IPS-18a (cell line): ENCODE results near the gene MYL1.

ENCODE experiments used
- H3K27ac ChIP-seq: one replicate; pipeline ENCODE4 v1.5.1; 2013; ENCODE audit warnings: low read length
- H3K27me3 ChIP-seq: one replicate; pipeline ENCODE4 v1.6.1; 2013; ENCODE audit warnings: mild to moderate bottlenecking, low read length; ENCODE audit not compliant: control insufficient read depth, insufficient read depth
- H3K36me3 ChIP-seq: one replicate; pipeline ENCODE4 v1.6.1; 2013; ENCODE audit warnings: low read depth, low read length; ENCODE audit not compliant: control insufficient read depth
- H3K4me1 ChIP-seq: one replicate; pipeline ENCODE4 v1.6.1; 2013; ENCODE audit warnings: low read depth, low read length; ENCODE audit not compliant: control insufficient read depth
- H3K4me3 ChIP-seq: one replicate; pipeline ENCODE4 v1.5.1; 2013; ENCODE audit warnings: low read length
- H3K9ac ChIP-seq: one replicate; pipeline ENCODE4 v1.6.1; 2013; ENCODE audit warnings: mild to moderate bottlenecking, low read length, moderate library complexity
- H3K9me3 ChIP-seq: one replicate; pipeline ENCODE4 v1.6.1; 2013; ENCODE audit warnings: low read depth, low read length; ENCODE audit not compliant: control insufficient read depth

MYL1 gene

GRCh38 chr2:210315015-210315788 lies at the start of gene MYL1:
MYL1 (minus strand) TSS chr2:210315174; CDS start chr2:210315042, 132 bp downstream.
- Histone ChIP-seq H3K9ac (no peak within 1 kb of the TSS), H3K27me3 (no peaks in the 10 kb centered on the region), H3K4me1 (no peaks in the 10 kb centered on the region), H3K4me3 (no peak within 1 kb of the TSS), H3K36me3 (no peaks in the 10 kb centered on the region), H3K27ac (no peak within 1 kb of the TSS), H3K9me3 (no peaks in the 10 kb centered on the region)

GRCh38 chr2:210363876-210364275 lies 48.9 kb upstream of the MYL1 start:
- Histone ChIP-seq H3K4me3 (no peak overlapping the region), H3K4me1 (no peaks in the 10 kb centered on the region), H3K27me3 (no peaks in the 10 kb centered on the region)

GRCh38 chr2:210363261-210363660 lies 48.3 kb upstream of the MYL1 start:
- H3K27me3 ChIP-seq, result no peaks in the 10 kb centered on the region
- H3K4me1 ChIP-seq, result no peaks in the 10 kb centered on the region
- no peaks in the 10 kb centered on the region for H3K36me3 ChIP-seq
- H3K9ac ChIP-seq, result no peak overlapping the region
- H3K27ac ChIP-seq, result no peak overlapping the region
- H3K4me3 ChIP-seq, result no peak overlapping the region
- no peaks in the 10 kb centered on the region for H3K9me3 ChIP-seq

More at GRCh38 chr2:210363876-210364275, 48.9 kb upstream of the MYL1 start:
- no peaks in the 10 kb centered on the region for H3K9me3 ChIP-seq
- H3K9ac ChIP-seq, result no peak overlapping the region
- H3K27ac ChIP-seq, result no peak overlapping the region
- H3K36me3 ChIP-seq, result no peaks in the 10 kb centered on the region

DNA sequence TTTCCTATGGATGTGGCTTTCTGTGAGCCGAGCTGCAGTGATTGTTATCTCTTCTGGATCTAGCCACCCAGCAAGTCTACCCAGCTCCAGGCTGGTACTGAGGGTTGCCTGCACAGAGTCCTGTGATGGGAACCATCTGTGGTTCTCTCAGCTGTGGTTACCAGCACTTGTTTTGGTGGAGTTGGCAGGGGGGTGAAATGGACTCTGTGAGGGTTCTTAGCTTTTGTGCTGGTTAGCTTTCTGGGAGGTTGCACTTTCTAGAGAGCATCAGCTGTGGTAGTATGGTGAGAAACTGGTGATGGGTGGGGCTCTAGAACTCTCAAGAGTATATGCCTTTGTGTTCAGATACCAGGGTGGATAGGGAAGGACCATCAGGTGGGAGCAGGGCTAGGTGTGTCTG lies 45.4 kb upstream of the MYL1 start:
- Histone ChIP-seq H3K9ac (no peak overlapping the region), H3K9me3 (no peaks in the 10 kb centered on the region), H3K27me3 (no peaks in the 10 kb centered on the region), H3K4me1 (no peaks in the 10 kb centered on the region), H3K4me3 (no peak overlapping the region), H3K27ac (no peak overlapping the region), H3K36me3 (no peaks in the 10 kb centered on the region)

- Histone ChIP-seq H3K36me3 (no peaks in the 10 kb centered on the region), H3K27me3 (no peaks in the 10 kb centered on the region), H3K27ac (no peak overlapping the region), H3K9ac (no peak overlapping the region), H3K4me1 (no peaks in the 10 kb centered on the region), H3K9me3 (no peaks in the 10 kb centered on the region), H3K4me3 (no peak overlapping the region)
Measured at GRCh38 chr2:210356944-210357343, 42.0 kb upstream of the MYL1 start.

DNA sequence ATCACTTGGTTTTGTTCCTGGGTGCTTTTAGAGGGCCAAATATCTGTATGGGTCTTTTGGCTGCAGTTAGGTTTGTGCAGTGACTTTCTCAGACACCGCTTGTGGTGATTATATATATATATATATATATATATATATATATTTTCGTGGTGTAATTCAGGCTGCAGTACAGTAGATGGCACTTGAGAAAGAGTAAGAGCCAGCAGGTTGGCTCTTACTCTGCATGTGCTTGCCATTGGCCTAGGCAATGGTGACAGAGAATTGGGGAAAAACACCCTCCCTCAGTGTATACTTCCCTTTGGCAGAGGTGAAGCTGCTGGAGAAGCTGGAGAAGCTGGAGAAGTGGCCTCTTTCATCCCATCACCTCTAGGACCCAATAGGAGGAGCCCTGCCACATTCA lies 22.2 kb upstream of the MYL1 start:
- no peaks in the 10 kb centered on the region for H3K27me3 ChIP-seq
- no peaks in the 10 kb centered on the region for H3K9me3 ChIP-seq
- no peak overlapping the region for H3K9ac ChIP-seq
- H3K36me3 ChIP-seq, result no peaks in the 10 kb centered on the region
- no peaks in the 10 kb centered on the region for H3K4me1 ChIP-seq
- H3K4me3 ChIP-seq, result no peak overlapping the region
- no peak overlapping the region for H3K27ac ChIP-seq

- Histone ChIP-seq H3K27me3 (no peaks in the 10 kb centered on the region), H3K27ac (no peak overlapping the region), H3K4me1 (no peaks in the 10 kb centered on the region), H3K36me3 (no peaks in the 10 kb centered on the region), H3K4me3 (no peak overlapping the region), H3K9me3 (no peaks in the 10 kb centered on the region), H3K9ac (no peak overlapping the region)
Measured at GRCh38 chr2:210324906-210325305, 9.9 kb upstream of the MYL1 start.

GRCh38 chr2:210324458-210324857 lies 9.5 kb upstream of the MYL1 start:
- no peak overlapping the region for H3K27ac ChIP-seq
- H3K27me3 ChIP-seq, result no peaks in the 10 kb centered on the region
- no peaks in the 10 kb centered on the region for H3K36me3 ChIP-seq
- H3K4me1 ChIP-seq, result no peaks in the 10 kb centered on the region
- no peak overlapping the region for H3K4me3 ChIP-seq
- no peaks in the 10 kb centered on the region for H3K9me3 ChIP-seq
- no peak overlapping the region for H3K9ac ChIP-seq

DNA sequence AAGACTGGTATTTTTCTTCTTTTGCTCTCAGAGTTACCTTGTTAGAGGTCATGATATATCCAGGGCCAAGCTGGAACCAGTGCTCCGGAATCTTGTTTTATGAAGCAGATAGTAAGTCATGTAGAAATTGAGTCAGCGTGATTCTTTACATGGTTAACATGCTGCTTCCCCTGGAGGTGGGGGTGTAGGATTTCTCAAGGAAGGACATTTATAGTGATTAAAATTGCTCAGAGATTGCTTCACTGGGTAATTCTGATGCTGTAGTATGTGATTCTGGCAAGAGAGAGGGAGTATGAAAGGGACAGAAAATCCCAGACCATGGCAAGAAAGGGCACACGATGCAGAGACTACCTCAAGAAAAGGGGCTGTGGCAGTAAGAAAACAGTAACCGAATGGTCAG lies 8.0 kb upstream of the MYL1 start:
- Histone ChIP-seq H3K9ac (no peak overlapping the region), H3K27ac (no peak overlapping the region), H3K36me3 (no peaks in the 10 kb centered on the region), H3K4me3 (no peak overlapping the region), H3K4me1 (no peaks in the 10 kb centered on the region), H3K27me3 (no peaks in the 10 kb centered on the region), H3K9me3 (no peaks in the 10 kb centered on the region)

DNA sequence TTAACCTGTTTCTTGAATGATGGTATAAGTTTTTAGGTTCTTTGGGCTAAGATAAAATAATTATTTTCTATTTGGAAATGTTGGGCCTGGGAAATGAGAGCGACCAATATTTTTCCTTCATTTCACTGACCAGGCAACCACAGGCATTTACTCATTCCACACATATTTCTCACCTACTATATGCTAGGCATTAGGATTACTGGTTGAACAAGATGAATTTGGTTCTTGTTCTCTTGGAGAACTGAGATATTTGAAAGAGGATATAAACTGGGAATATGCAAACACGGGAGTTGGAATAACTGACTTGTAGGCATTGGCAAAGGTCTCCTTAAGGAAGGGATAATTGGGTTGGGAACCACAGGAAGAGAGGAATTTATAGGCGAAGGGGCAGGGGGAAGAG lies 3.9 kb upstream of the MYL1 start:
- Histone ChIP-seq H3K27ac (no peak overlapping the region), H3K4me3 (no peak overlapping the region), H3K9ac (no peak overlapping the region), H3K4me1 (no peaks in the 10 kb centered on the region), H3K36me3 (no peaks in the 10 kb centered on the region), H3K27me3 (no peaks in the 10 kb centered on the region), H3K9me3 (no peaks in the 10 kb centered on the region)

GRCh38 chr2:210318486-210318885 lies 3.5 kb upstream of the MYL1 start:
- no peak overlapping the region for H3K27ac ChIP-seq
- no peaks in the 10 kb centered on the region for H3K9me3 ChIP-seq
- H3K4me3 ChIP-seq, result no peak overlapping the region
- no peaks in the 10 kb centered on the region for H3K36me3 ChIP-seq
- H3K27me3 ChIP-seq, result no peaks in the 10 kb centered on the region
- no peak overlapping the region for H3K9ac ChIP-seq
- H3K4me1 ChIP-seq, result no peaks in the 10 kb centered on the region

DNA sequence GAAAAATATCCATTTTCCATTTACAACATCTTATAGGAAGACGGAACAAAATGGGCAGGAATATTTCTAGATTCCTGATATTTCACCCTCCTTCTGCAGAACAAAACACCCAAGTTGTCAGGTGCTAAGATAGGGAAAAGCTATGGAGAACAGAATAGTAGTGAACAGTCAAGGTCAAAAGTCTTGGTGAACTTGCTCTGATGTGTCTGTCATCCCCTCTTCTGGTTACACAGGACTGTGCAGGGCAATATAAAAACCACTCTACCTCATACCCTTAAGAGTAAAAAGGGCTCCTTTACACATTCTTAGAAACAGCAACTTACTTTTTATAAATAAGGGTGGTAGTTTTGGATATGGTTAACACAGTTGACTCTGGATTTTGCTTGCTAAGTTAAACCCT lies 4.4 kb downstream of the MYL1 start:
- H3K36me3 ChIP-seq, result no peaks in the 10 kb centered on the region
- no peaks in the 10 kb centered on the region for H3K9me3 ChIP-seq
- H3K27me3 ChIP-seq, result no peaks in the 10 kb centered on the region
- no peaks in the 10 kb centered on the region for H3K4me1 ChIP-seq
- H3K4me3 ChIP-seq, result no peak overlapping the region
- H3K27ac ChIP-seq, result no peak overlapping the region
- H3K9ac ChIP-seq, result no peak overlapping the region
